ENCODE results near the gene AGBL1. TPM values are rescaled to one million over a fixed set of nuclear protein-coding genes. Genes with fewer than 3 reads are reported as not detected.

Gene AGBL1
- total and polyA plus RNA-seq, 4 donors, result 0.08 to 147 (median 4.7) TPM

DNA sequence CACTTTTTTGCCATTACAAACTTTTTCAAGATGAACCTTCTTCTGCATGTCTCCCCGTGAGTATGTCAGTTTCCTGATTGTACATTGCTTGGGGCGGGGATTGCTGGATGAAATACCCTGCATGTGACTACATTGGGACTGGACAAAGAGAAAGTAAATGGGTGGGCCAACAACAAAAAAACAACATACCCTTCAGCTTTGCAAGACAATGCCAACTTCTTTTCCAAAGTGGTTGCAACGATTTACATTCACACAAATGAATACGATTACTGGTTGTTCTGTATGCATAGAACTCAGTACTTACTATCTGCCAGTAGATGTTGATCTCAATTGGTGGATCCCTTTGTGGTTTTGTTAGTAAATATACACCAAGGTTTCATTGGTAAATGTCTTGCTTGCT is 908.4 kb downstream of the AGBL1 start:
- TF ChIP-seq, protein P1, sequence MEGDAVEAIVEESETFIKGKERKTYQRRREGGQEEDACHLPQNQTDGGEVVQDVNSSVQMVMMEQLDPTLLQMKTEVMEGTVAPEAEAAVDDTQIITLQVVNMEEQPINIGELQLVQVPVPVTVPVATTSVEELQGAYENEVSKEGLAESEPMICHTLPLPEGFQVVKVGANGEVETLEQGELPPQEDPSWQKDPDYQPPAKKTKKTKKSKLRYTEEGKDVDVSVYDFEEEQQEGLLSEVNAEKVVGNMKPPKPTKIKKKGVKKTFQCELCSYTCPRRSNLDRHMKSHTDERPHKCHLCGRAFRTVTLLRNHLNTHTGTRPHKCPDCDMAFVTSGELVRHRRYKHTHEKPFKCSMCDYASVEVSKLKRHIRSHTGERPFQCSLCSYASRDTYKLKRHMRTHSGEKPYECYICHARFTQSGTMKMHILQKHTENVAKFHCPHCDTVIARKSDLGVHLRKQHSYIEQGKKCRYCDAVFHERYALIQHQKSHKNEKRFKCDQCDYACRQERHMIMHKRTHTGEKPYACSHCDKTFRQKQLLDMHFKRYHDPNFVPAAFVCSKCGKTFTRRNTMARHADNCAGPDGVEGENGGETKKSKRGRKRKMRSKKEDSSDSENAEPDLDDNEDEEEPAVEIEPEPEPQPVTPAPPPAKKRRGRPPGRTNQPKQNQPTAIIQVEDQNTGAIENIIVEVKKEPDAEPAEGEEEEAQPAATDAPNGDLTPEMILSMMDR (IDR thresholded peaks at IDR 0.05; ENCODE audit: control extremely low read depth, extremely low read depth), result no peak
- no peak for DNase-seq
- H3K4me1 ChIP-seq (ENCODE audit: control insufficient read depth in 5 of 5, insufficient read depth in 5 of 5, low read length in 5 of 5), result no peaks in the 10 kb centered on the region
- WGBS, 2 donors, result 75 to 80% methylated on average over 4 of the region's 4 CpGs
- H3K9ac ChIP-seq (ENCODE audit: insufficient read depth in 1 of 2, low read length in 2 of 2), result no peak overlapping the region
- H3K9me3 ChIP-seq (ENCODE audit: control insufficient read depth in 4 of 4, insufficient read depth in 3 of 4, low read length in 3 of 4), result peaks cover 0 to 2% (median 0%) of the 10 kb centered on the region in 4 donors
- H3K27me3 ChIP-seq (ENCODE audit: control insufficient read depth in 3 of 3, insufficient read depth in 3 of 3, low read length in 2 of 3), result no peaks in the 10 kb centered on the region
- ATAC-seq (ENCODE audit: insufficient read depth, low FRiP score), result no peak
- H3K4me3 ChIP-seq, result no peak overlapping the region
- H3K27ac ChIP-seq (ENCODE audit: low read depth in 1 of 2, low read length in 1 of 2), result no peak overlapping the region
- H3K36me3 ChIP-seq (ENCODE audit: control insufficient read depth in 4 of 4, insufficient read depth in 4 of 4, low read length in 4 of 4), result no peaks in the 10 kb centered on the region

DNA sequence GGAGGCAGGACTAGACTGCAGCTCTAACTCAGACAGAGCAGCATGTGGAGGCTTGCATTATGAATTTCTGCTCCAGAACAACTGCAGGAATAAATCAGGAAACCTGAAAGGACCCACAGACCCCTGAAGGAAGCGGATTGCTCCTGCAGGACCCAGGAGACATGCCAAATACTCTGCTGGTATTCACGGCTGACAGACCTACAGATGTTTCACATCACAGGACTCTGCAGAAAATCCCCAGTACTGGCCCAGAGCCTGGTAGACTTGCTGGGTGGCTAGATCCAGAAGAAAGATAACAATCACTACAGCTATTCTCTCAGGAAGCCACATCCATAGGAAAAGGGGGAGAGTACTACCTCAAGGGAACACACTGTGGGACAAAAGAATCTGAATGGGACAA is 942.1 kb downstream of the AGBL1 start:
- no peak overlapping the region for H3K9ac ChIP-seq (ENCODE audit: insufficient read depth in 1 of 2, low read length in 2 of 2)
- H3K27ac ChIP-seq (ENCODE audit: low read depth in 1 of 2, low read length in 1 of 2), result no peak overlapping the region
- peak in 1 of 3 donors; percentile 17 for DNase-seq
- H3K4me3 ChIP-seq, result no peak overlapping the region
- no peaks in the 10 kb centered on the region for H3K4me1 ChIP-seq (ENCODE audit: control insufficient read depth in 5 of 5, insufficient read depth in 5 of 5, low read length in 5 of 5)
- peaks cover 0 to 4% (median 1%) of the 10 kb centered on the region in 4 donors for H3K9me3 ChIP-seq (ENCODE audit: control insufficient read depth in 4 of 4, insufficient read depth in 3 of 4, low read length in 3 of 4)
- TF ChIP-seq, protein P1 (IDR thresholded peaks at IDR 0.05; ENCODE audit: control extremely low read depth, extremely low read depth), result no peak
- WGBS, 2 donors, result 66 to 75% methylated on average over 2 of the region's 2 CpGs
- no peaks in the 10 kb centered on the region for H3K36me3 ChIP-seq (ENCODE audit: control insufficient read depth in 4 of 4, insufficient read depth in 4 of 4, low read length in 4 of 4)
- no peak for ATAC-seq (ENCODE audit: insufficient read depth, low FRiP score)
- no peaks in the 10 kb centered on the region for H3K27me3 ChIP-seq (ENCODE audit: control insufficient read depth in 3 of 3, insufficient read depth in 3 of 3, low read length in 2 of 3)

DNA sequence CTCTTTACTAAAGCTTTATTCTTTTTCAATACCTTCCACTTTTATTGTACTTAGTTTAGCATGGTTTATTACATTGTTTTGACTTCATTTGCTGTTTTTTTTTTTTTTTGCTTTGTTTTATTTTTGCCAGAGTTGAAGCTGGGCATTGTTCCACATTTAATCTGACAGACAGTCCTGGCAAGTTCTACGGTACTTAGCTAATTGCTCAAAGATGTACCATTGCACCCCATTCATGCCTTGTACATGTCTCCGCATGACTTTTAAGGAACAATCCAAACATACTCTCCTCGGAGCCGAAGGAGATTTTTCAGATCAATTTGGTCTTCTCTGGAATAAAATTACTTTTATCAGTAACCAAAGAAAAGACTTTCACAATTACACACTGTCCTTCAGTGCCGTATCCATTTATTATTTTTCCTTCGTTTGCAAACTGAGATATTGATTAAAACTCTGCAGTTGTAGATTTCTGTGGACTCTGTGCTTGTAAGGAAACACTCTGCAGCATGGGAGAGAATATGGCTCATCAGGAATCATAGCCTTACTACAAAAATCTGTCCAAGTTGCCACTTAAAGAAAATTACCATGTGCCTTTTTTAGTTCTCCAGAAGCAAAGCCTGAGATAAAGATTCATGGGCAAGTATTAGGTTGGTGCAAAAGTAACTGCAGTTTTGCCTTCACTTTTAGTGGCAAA is 952.0 kb downstream of the AGBL1 start:
- Histone ChIP-seq H3K27ac (ENCODE audit: low read depth in 1 of 2, low read length in 1 of 2) (no peak overlapping the region), H3K4me1 (ENCODE audit: control insufficient read depth in 5 of 5, insufficient read depth in 5 of 5, low read length in 5 of 5) (peaks cover 0 to 13% (median 0%) of the 10 kb centered on the region in 5 donors), H3K27me3 (ENCODE audit: control insufficient read depth in 3 of 3, insufficient read depth in 3 of 3, low read length in 2 of 3) (no peaks in the 10 kb centered on the region), H3K36me3 (ENCODE audit: control insufficient read depth in 4 of 4, insufficient read depth in 4 of 4, low read length in 4 of 4) (no peaks in the 10 kb centered on the region), H3K4me3 (no peak overlapping the region), H3K9ac (ENCODE audit: insufficient read depth in 1 of 2, low read length in 2 of 2) (no peak overlapping the region), H3K9me3 (ENCODE audit: control insufficient read depth in 4 of 4, insufficient read depth in 3 of 4, low read length in 3 of 4) (peaks cover 0 to under 1% (median 0%) of the 10 kb centered on the region in 4 donors)
- no peak for ATAC-seq (ENCODE audit: insufficient read depth, low FRiP score)
- DNase-seq, result peak in 2 of 3 donors; percentile 48 to 71
- TF ChIP-seq, protein P1 (IDR thresholded peaks at IDR 0.05; ENCODE audit: control extremely low read depth, extremely low read depth), result no peak
- WGBS, 2 donors, result 73 to 84% methylated on average over 6 of the region's 6 CpGs
